Skeletal muscle tissue (tissue), 4 donors: ENCODE measurements around the gene TXNDC8. TPM values are rescaled to one million over a fixed set of nuclear protein-coding genes. Genes with fewer than 3 reads are reported as not detected.
"Not testable (repeated sequence)": the region's sequence is repeated elsewhere in the genome, so short reads cannot be mapped to it uniquely, and the experiment has no call there.

ENCODE experiments used
- H3K27ac ChIP-seq: one replicate; pipeline ENCODE4 v1.7.0; 2013; ENCODE audit warnings: mild to moderate bottlenecking, low read depth, low read length, inconsistent platforms
- H3K27me3 ChIP-seq, 3 donors: one replicate each; pipeline ENCODE4 v1.7.0; 2013; ENCODE audit warnings: low read length in 3 of 3; ENCODE audit not compliant: control insufficient read depth in 3 of 3, insufficient read depth in 3 of 3
- H3K36me3 ChIP-seq, 3 donors: one replicate each; pipeline ENCODE4 v1.7.0; 2013; ENCODE audit warnings: low read length in 3 of 3; ENCODE audit not compliant: control insufficient read depth in 3 of 3, insufficient read depth in 3 of 3
- H3K4me1 ChIP-seq, 3 donors: one replicate each; pipeline ENCODE4 v1.7.0; 2013; ENCODE audit warnings: low read length in 3 of 3, mild to moderate bottlenecking in 3 of 3; ENCODE audit not compliant: control insufficient read depth in 3 of 3, insufficient read depth in 3 of 3
- H3K4me3 ChIP-seq, 3 donors: one replicate each; pipeline ENCODE4 v1.7.0; 2013; ENCODE audit warnings: low read length in 3 of 3
- H3K9ac ChIP-seq, 3 donors: one replicate each; pipeline ENCODE4 v1.7.0; 2013; ENCODE audit warnings: low read length in 3 of 3, mild to moderate bottlenecking in 3 of 3, moderate library complexity in 2 of 3, low read depth in 1 of 3
- H3K9me3 ChIP-seq, 3 donors: one replicate each; pipeline ENCODE4 v1.7.0; 2013; ENCODE audit warnings: low read length in 3 of 3; ENCODE audit not compliant: control insufficient read depth in 3 of 3
- total RNA-seq: library from RNA; depleted of rRNA; stranded (reverse); fragments of >200 nt; gene quantifications from one replicate; pipeline ENCODE4 v1.2.3, GENCODE V29; 2014
- donor health status: Osteomylitis.

The TXNDC8 gene
- total RNA-seq, 1 donor from 2014 or later: not detected

DNA sequence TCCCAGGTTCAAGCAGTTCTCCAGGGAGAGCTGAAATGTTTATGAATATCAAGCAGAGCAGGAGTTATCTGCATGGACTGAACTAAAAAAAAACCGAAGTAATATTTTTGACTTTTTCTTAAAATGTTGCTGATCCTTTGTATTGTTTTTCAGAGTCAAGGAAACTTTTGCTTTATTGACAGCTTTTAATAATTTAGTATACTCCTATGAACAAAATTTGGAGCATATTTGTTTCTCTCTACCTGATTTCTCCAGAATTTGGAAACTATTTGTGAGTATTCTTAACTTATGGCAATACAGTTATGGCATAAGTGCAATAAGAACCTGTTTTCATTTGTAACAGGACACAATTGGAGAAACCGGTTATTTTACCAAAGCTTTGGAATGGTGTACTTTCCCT, 25.7 kb downstream of the TXNDC8 start:
- not testable (repeated sequence) for H3K36me3 ChIP-seq, H3K9ac ChIP-seq, H3K4me1 ChIP-seq, H3K27me3 ChIP-seq, H3K9me3 ChIP-seq, H3K27ac ChIP-seq, H3K4me3 ChIP-seq

DNA sequence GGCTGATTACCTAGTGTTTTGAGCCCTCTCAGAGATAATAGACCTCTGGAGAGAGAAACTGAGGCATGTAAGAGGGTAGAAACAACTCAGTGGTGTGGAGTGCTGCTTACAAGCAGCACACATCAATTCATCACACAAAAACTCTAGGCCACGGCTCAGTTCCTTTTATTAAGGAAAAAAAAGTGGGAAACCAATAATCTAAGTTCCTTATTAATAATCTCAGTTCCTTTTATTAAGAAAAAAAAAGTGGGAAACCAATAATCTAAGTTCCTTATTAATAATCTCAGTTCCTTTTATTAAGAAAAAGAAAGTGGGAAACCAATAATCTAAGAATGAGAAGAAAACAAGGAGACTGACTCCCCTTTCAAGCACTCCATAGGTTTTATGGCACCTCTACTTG, 28.0 kb downstream of the TXNDC8 start:
- no peaks in the 10 kb centered on the region for H3K4me1 ChIP-seq
- no peaks in the 10 kb centered on the region for H3K9me3 ChIP-seq
- H3K9ac ChIP-seq: no peak overlapping the region
- no peak overlapping the region for H3K27ac ChIP-seq
- no peak overlapping the region for H3K4me3 ChIP-seq
- no peaks in the 10 kb centered on the region for H3K27me3 ChIP-seq
- H3K36me3 ChIP-seq: no peaks in the 10 kb centered on the region

DNA sequence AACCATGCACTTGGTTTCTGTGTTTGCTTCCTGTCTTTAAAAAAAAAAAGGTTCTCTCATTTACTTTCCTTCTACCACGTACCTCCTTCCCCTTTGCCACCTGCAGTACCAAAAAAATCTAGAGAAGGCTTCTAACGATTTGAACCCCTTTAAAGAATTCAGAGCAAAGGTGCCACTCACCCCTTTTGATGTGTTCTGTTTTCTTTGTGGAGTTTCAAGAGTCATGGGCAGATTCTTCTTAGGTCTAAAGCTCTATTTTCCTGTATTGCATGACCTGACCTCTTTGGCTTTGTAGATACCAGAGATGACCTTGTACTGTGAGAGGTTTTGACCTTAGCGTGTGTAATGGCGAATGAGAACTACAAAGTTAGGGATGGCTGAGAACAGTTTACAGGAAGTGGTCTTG, 29.0 kb downstream of the TXNDC8 start:
- Histone ChIP-seq H3K4me1 (no peaks in the 10 kb centered on the region), H3K4me3 (no peak overlapping the region), H3K36me3 (no peaks in the 10 kb centered on the region), H3K27ac (no peak overlapping the region), H3K9ac (no peak overlapping the region), H3K9me3 (no peaks in the 10 kb centered on the region), H3K27me3 (no peaks in the 10 kb centered on the region)

DNA sequence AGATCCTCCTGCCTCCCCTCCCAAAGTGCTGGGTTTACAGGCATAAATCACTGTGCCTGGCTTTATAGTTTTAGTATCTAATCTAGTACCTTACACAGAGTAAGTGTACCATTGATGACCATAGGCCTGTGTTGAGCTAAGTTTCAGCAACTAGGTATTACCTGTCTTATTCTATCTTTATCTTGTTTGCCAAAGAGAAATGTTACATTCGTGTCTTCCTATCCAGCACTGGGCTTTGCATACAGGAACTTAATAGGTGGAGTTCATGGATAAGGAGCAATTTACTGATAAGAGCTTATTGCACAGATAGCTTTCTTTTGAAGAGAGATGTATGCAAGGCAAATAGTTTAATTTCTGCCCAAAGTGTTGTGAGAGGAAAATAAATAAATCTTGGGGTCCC, 30.5 kb downstream of the TXNDC8 start:
- no peak overlapping the region for H3K4me3 ChIP-seq
- no peaks in the 10 kb centered on the region for H3K27me3 ChIP-seq
- no peak overlapping the region for H3K9ac ChIP-seq
- no peaks in the 10 kb centered on the region for H3K4me1 ChIP-seq
- H3K36me3 ChIP-seq: no peaks in the 10 kb centered on the region
- H3K9me3 ChIP-seq: no peaks in the 10 kb centered on the region
- no peak overlapping the region for H3K27ac ChIP-seq

DNA sequence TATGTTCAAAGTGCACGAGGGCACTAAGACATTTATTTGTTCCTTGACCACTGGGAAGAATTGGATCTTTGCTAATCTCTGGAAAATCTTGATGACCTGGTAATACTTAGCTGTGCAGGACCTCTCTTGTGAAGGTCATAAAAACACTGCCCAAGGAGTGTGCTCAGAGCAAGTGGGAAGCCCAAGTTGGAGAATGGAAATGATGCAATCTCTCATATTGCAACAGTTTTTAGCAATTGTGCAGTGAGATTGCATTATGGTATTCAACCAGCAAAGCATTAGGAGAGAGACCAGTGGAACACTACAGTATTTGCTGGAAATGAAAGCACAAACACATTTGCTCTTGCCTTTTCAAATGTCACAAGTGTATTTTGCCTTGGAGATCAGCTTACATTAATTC, 34.5 kb downstream of the TXNDC8 start:
- Histone ChIP-seq H3K9ac (no peak overlapping the region), H3K9me3 (no peaks in the 10 kb centered on the region), H3K27ac (no peak overlapping the region), H3K4me3 (no peak overlapping the region), H3K36me3 (no peaks in the 10 kb centered on the region), H3K4me1 (no peaks in the 10 kb centered on the region), H3K27me3 (no peaks in the 10 kb centered on the region)

DNA sequence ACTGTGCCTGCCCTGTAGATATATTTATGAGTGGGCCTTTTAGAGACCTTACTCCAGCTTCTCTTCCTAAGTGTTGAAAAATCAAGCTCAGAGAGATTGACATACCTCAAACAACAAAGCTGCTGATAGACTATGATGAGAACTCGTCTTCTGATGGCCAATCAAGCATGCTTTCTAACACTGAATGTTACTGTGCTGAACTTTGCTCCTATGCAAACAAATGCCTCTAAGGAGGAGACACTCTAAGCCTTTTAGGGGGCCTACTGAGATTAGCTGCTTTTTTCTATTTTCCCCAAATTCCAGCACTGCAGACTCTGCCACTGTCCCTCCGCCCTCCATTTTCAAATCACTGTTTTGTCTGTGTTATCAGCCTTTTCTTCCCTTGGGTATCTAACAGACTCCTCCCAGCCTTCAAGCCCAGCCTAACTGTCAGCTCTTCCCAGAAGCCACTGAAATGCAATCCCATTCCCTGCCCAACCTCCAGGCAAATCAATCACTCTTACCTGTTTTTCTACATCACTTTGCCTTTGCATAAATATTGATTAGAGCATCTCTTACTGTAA, 39.5 kb downstream of the TXNDC8 start:
- H3K36me3 ChIP-seq: no peaks in the 10 kb centered on the region
- H3K9me3 ChIP-seq: no peaks in the 10 kb centered on the region
- H3K4me3 ChIP-seq: no peak overlapping the region
- no peak overlapping the region for H3K9ac ChIP-seq
- no peak overlapping the region for H3K27ac ChIP-seq
- no peaks in the 10 kb centered on the region for H3K27me3 ChIP-seq
- no peaks in the 10 kb centered on the region for H3K4me1 ChIP-seq

DNA sequence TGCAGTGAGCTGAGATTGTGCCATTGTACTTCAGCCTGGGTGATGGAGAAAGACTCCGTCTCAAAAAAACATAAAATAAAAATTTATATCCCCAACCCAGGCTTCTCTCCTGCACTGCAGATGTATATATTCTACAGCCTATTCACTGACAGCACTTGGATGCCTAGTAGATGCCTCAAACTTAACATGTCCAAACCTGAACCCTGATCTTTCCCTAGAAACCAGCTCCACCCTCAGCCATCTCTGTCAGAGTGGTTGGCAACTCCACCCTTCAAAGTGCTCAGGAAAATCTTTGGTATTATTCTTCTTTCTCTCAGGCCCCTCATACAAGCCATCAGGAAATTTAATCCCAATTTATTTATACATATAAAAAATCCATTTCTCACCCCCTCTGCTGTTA, 44.4 kb downstream of the TXNDC8 start:
- no peaks in the 10 kb centered on the region for H3K27me3 ChIP-seq
- no peak overlapping the region for H3K9ac ChIP-seq
- no peaks in the 10 kb centered on the region for H3K4me1 ChIP-seq
- no peak overlapping the region for H3K27ac ChIP-seq
- H3K9me3 ChIP-seq: no peaks in the 10 kb centered on the region
- no peaks in the 10 kb centered on the region for H3K36me3 ChIP-seq
- no peak overlapping the region for H3K4me3 ChIP-seq

DNA sequence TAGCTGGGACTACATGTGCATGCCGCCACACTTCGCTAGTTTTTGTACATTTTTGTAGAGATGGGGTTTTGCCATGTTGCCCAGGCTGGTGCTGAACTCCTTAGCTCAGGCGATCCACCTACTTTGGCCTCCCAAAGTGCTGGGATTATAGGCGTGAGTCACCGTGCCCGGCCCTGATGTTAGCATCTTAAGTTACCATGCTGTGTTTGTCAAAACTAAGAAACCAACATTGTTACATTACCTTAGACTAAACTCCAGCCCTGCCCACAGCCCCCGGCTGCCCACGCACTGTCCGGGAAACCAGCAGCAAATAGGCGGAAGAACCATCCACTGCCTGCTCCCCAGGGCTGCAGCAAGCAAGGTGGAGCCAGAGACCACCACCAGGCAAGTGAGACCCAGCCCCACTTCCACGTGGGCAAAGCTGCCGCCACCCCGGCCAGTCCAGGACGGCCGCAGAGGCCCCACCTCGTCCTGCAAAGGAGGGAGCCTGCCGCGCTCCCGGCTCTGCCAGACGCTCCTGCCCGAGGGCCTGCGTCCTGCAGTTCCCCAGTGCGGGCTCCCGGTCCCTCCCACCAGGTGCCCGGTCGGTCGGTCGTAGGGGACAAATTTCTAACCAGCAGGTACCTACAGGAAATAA, 45.6 kb downstream of the TXNDC8 start:
- H3K27ac ChIP-seq: no peak overlapping the region
- H3K9me3 ChIP-seq: no peaks in the 10 kb centered on the region

DNA sequence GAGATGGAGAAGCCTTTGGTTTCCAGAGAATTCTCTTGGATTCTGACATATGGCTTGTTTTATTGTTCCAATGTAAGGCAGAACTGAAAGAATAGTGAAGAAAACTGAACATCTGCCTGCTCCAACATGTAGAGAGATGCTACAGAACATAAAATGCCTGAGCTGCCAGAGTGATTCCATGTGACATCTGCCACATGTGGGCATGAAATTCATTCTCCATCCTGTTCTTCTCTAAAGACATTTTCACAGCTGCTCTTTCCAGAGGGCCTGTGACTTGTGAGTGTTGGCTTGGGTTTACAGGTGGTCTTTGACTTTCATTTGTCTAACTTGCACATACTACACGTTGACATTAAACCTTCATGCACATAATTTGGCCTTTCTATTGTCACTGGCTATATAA, 47.7 kb downstream of the TXNDC8 start:
- Histone ChIP-seq H3K4me1 (no peaks in the 10 kb centered on the region), H3K4me3 (no peak overlapping the region), H3K27me3 (no peaks in the 10 kb centered on the region), H3K27ac (no peak overlapping the region), H3K9me3 (no peaks in the 10 kb centered on the region), H3K36me3 (no peaks in the 10 kb centered on the region), H3K9ac (no peak overlapping the region)

More for the DNA sequence above, 45.6 kb downstream of the TXNDC8 start:
- H3K9ac ChIP-seq: no peak overlapping the region
- H3K36me3 ChIP-seq: no peaks in the 10 kb centered on the region
- H3K4me1 ChIP-seq: no peaks in the 10 kb centered on the region
- no peak overlapping the region for H3K4me3 ChIP-seq
- H3K27me3 ChIP-seq: no peaks in the 10 kb centered on the region

DNA sequence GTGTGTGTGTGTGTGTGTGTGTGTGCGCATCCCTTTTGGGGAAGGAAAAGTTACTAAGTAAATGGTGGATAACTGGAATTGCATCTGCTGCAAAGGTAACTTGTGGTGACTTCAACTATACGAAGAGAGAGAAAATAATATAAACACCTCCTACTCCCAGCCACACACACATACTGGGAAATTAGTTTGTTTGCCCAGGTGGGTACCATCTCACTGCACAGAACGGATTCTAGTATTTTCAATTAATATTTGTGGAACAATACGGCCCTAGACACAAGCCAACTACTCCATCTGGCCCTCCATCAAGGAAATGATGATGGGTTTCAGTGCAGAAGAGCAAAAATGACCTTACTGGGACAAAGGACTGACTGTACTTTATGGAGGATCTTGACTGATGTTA, 49.2 kb downstream of the TXNDC8 start:
- no peak overlapping the region for H3K27ac ChIP-seq
- H3K36me3 ChIP-seq: no peaks in the 10 kb centered on the region
- no peaks in the 10 kb centered on the region for H3K9me3 ChIP-seq
- no peak overlapping the region for H3K9ac ChIP-seq
- no peak overlapping the region for H3K4me3 ChIP-seq
- H3K4me1 ChIP-seq: no peaks in the 10 kb centered on the region
- H3K27me3 ChIP-seq: no peaks in the 10 kb centered on the region
